IPS-18c (cell line): ENCODE results near the gene FAM72C.
"Not testable (repeated sequence)": the region's sequence is repeated elsewhere in the genome, so short reads cannot be mapped to it uniquely, and the experiment has no call there.

Source experiments
- H3K4me3 ChIP-seq: 2 replicates; pipeline ENCODE4 v1.7.0; 2013; ENCODE audit warnings: low read depth, mild to moderate bottlenecking, low read length, moderate library complexity; ENCODE audit not compliant: insufficient read depth
- H3K9me3 ChIP-seq: one replicate; pipeline ENCODE4 v1.6.1; 2013; ENCODE audit warnings: mild to moderate bottlenecking, low read length, moderate library complexity; ENCODE audit not compliant: control insufficient read depth, insufficient read depth

FAM72C gene

GRCh38 chr1:143942238-143942860 is 29.4 kb downstream of the FAM72C start:
- not testable (repeated sequence) for H3K9me3 ChIP-seq

GRCh38 chr1:143939666-143940065 is 32.1 kb downstream of the FAM72C start:
- H3K9me3 ChIP-seq, H3K4me3 ChIP-seq: not testable (repeated sequence)

More at GRCh38 chr1:143942238-143942860, 29.4 kb downstream of the FAM72C start:
- H3K4me3 ChIP-seq: not testable (repeated sequence)

- not testable (repeated sequence) for H3K4me3 ChIP-seq, H3K9me3 ChIP-seq
These were observed 32.9 kb downstream of the FAM72C start for GRCh38 chr1:143938922-143939321.

GRCh38 chr1:143936457-143937115 is 35.2 kb downstream of the FAM72C start:
- not testable (repeated sequence) for H3K9me3 ChIP-seq, H3K4me3 ChIP-seq

- not testable (repeated sequence) for H3K9me3 ChIP-seq, H3K4me3 ChIP-seq
These were observed 52.7 kb downstream of the FAM72C start for GRCh38 chr1:143919127-143919526.

GRCh38 chr1:143918552-143918951 is 53.2 kb downstream of the FAM72C start:
- not testable (repeated sequence) for H3K4me3 ChIP-seq, H3K9me3 ChIP-seq

- H3K4me3 ChIP-seq, H3K9me3 ChIP-seq: not testable (repeated sequence)
These were observed 58.1 kb downstream of the FAM72C start for GRCh38 chr1:143913705-143914104.
